SIG-M5 (cell line): Measurements from ENCODE around the gene HHIPL1.
"Not testable (repeated sequence)": the region's sequence is repeated elsewhere in the genome, so short reads cannot be mapped to it uniquely, and the experiment has no call there.

Experiments
- DNase-seq: peaks from one replicate; lab custom pipeline; 2025; lab: John Stamatoyannopoulos, UW

The HHIPL1 gene

DNA sequence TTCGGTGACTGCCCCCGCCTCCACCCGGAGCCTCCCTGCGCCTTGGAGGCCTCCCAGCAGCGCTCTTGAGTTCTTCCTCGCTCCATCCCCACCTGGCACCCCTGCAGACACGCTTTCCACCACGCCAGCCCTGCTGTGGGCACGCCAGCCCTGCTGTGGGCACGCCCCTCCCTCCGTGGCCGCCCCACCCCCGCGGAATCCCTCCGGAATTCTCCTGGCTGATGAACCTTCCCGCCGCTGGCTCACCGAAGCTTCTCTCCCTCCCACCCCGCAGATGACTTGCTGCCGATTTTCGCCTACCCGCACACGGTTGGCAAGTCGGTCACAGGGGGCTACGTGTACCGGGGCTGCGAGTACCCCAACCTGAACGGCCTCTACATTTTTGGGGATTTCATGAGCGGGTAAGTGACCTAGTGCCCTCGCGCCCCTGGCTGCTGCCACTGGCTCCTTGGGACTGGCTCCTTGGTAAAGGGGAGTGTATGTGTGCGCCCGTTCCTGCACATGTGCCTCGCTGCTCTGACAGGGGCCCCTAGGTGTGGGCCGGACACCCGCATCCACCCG lies 15.2 kb downstream of the HHIPL1 start:
- no peak for DNase-seq

DNA sequence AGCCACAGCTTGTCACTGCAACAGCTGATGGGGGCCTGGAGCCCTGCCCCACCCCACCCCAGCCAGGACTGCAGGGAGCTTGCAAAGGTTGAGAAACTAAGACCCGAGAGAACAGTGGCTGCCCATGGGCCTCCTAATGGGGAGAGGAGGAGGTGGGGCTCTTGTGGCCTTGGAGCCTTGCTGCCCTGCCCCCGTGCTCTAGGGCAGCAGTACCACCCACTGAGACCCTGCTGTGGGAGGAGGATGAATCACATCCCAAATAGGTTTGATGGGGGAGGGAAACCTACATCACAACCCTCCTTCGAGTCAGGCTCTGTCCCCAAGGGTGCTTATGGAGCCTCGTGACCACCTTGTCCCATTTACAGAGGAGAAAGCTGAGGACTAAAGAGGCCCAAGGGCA lies 15.9 kb downstream of the HHIPL1 start:
- DNase-seq, result no peak

GRCh38 chr14:99661206-99661605 lies 16.3 kb downstream of the HHIPL1 start:
- not testable (repeated sequence) for DNase-seq

DNA sequence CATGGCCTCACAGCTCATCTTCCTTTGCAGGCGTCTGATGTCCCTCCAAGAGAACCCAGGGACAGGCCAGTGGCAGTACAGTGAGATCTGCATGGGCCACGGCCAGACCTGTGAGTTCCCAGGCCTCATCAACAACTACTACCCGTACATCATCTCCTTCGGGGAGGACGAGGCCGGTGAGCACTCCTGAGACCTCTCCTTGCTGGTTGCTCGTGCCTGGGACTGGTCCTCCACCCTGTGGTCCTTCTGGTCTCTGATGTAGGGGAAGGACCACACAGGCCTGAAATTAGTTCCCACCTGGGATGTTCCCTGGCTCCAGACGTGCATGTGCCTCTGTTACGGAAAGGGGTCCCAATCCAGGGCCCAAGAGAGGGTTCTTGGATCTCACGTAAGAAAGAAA lies 17.9 kb downstream of the HHIPL1 start:
- DNase-seq, result no peak

DNA sequence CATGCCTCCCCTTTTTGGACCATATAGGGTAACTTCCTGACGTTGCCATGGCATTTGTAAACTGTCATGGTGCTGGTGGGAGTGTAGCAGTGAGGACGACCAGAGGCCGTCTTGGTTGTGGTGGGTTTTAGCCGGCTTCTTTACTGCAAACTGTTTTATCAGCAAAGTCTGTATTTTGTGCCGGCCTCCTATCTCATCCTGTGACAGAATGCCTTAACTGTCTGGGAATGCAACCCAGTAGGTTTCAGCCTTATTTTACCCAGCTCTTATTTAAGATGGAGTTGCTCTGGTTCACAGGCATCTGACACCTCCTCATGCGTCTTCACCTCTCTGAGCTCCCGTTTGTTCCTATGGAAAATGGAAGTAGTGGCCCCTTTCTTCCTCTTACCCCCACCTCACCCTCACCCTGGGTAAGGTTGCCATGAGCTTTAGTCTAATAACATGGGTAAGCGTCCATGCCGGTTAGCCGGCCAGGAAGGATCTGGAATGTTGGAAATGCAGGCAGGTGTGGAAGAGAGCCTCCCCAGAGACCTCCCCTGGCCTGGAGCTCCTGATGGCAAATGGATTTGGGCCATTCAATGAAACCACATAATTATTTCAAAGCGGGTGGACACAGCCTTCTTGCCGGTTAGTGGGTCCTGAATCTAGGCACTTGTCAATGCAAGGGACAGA lies 18.6 kb downstream of the HHIPL1 start:
- no peak for DNase-seq

GRCh38 chr14:99664058-99664936 lies 19.4 kb downstream of the HHIPL1 start:
- no peak for DNase-seq

GRCh38 chr14:99664937-99665273 lies 20.0 kb downstream of the HHIPL1 start:
- no peak for DNase-seq

GRCh38 chr14:99666533-99666932 lies 21.6 kb downstream of the HHIPL1 start:
- DNase-seq, result no peak

DNA sequence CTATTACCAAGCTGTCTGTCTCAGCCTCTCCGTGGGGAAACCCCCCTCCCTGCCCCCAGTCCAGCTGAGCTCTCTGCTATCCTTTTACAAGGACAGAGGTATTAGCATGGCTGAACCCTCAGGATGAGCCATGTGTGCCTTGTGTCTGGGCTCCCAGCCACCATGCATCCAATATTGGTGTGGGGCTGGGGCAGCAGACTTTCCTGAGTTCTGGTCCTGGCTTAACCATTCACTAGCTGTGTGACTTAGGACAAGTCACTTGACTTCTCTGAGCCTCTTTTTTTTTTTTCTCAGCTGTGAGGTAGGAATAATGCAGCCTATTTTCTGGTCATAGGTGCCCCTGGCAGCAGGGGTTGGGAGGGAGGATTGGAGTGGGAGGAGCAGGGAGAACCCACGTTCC lies 22.1 kb downstream of the HHIPL1 start:
- no peak for DNase-seq

- no peak for DNase-seq
These were observed 22.9 kb downstream of the HHIPL1 start for GRCh38 chr14:99667821-99668220.

GRCh38 chr14:99668307-99669295 lies 23.7 kb downstream of the HHIPL1 start:
- no peak for DNase-seq

DNA sequence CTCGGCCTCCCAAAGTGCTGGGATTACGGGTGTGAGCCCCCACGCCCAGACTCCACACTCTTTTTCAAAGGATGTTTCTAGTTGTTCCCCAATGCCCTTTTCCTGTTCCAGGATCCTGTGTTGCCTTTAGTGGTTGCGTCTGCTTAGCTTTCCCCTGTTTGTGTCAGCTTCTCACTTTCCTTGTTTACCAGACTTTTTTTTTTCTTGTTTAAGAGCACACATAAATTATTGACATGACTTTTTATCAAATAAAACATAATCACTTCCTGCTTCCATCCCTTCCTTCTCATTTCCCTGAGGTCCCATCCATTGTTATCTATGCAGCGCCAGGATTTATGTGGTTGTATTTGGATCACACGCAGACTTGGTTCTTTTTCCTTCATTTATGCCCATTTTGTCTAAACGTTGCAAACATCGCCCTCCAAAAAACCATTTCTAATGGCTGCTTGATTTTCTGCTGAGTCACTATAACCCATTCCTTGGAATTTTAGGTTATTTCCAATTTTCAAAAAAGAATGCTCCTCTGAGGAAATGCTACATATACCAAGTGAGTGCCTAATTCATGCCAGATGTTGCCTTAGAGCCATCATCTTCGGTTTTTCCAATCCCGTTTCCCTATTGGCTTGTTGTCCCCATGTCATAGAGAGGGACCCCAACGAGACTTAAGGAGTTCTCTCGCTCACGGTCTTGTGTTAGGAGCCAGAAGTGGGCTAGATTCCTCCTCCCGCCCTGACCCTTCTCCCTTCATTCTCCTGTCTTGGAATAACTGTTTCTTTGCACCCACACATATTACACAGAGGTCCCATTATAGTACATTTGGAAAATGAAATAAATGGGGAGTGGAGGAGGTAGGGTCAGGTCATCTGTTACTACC lies 25.7 kb downstream of the HHIPL1 start:
- no peak for DNase-seq

GRCh38 chr14:99671235-99672224 lies 26.6 kb downstream of the HHIPL1 start:
- DNase-seq, result no peak

DNA sequence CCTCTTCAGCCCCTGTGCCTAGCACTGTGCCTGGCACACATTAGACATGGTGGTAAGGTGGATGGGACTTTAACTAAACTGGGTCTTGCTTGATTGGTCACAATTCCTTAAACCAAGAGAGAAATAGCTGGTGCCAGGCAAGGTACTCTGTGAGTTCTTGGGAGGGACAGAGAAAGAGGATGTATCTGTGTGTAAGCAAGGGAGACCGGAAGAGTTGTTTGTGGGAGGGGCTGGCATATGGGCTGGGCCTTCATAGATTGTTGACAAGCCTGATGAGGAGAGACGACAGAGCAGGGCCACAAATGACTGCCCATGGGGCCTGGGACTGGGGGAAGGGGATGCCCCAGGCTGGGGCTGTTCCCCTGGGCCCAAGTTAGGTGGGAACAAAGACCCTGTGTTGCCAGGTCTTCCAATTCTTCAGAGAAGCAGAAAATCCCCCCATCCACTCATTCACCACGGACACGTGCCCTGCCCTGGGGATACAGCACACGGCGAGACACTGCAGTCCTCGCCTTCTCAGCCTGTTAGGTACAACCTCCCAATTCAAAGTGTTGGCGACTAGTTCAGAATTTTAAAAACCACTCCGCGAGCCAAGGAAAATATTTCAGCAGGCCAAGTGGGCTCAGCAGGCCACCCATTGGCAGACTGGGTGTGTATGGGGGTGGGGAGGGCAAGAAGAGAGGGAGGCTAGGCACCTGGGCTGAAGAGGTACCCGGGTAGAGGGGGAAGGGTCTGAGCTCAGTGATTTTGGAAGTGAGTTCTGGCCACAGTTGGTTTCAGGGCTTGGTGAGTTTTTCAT lies 27.8 kb downstream of the HHIPL1 start:
- no peak for DNase-seq

GRCh38 chr14:99673305-99674063 lies 28.6 kb downstream of the HHIPL1 start:
- no peak for DNase-seq

DNA sequence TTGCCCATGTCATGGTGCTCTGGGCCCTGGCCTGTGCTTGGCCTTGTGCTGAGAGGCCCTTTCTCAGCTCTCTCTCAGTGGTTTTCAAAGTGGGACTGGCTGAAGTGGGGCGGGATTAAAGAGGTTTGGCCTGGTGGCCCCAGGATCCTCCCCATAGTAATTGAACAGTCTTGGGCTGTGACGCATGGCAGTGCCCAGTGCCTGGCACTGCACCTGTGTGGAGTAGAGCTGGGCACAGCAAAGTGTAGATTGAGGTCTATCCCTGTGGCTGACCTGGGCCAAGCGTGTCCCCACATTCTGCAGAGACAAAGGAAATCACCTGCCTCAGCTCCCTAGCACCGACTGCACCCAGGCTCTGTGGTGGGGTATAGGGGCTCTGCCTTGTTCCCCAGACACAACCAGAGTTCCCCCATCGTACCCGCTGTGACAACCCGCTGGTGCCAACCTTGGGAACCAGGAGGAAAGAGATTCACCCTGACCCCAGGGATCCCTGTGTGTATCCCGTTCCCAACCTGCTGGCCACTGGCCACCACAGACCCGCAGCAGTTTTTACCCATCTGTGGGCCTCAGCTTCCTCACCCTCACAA lies 29.2 kb downstream of the HHIPL1 start:
- DNase-seq, result no peak

DNA sequence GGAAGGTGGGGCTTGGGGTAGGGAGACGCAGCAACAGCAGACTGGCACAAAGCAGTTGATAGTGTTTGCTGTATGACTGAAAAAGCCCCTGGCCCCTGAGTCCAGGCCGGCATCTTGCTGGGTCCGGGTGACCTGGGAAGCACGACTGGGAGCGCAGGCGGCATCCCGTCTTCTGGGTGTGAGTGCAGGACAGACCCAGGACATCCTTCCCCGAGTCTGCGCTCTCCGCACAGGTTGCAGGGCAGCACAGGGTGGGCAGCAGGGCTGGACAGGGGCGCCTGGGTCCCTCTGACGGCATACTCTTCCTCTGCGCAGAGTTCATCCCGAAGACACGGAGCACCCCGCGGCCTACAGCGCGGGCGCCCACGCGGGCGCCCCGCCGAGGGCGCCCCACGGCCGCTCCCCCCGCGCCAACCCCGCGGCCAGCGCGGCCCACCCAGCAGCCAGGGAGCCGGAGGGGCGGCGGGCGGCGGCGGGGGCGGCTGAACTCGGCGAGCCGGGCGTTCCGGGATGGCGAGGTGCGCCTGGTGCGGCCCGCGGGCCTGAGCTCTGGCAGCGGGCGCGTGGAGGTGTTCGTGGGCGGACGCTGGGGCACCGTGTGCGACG lies 29.9 kb downstream of the HHIPL1 start:
- DNase-seq, result no peak
